DMS79 treated with DMSO at 0.1 percent for 48 hours (cell line): ENCODE results near the gene PPP6R3.

Experiments
- DNase-seq: peaks from one replicate; lab custom pipeline; 2025; lab: John Stamatoyannopoulos, UW

Gene PPP6R3

DNA sequence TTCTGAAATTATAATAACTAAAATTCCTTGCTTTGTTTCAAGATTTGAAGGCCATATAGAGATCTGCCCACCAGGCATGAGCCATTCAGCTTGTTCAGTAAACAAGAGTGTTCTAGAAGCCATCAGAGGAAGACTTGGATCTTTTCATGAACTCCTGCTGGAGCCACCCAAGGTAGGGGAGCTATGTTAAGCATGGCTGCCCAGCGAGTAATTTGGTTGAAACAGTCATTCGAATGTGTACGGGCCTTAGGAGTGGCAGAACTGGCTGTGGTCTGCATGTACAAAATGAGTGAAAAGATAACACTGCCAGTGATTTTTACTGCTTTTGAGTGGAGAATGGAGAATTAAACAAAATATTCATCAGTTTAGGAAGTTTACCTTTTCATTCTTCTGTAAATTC, 103.7 kb downstream of the PPP6R3 start:
- no peak for DNase-seq

DNA sequence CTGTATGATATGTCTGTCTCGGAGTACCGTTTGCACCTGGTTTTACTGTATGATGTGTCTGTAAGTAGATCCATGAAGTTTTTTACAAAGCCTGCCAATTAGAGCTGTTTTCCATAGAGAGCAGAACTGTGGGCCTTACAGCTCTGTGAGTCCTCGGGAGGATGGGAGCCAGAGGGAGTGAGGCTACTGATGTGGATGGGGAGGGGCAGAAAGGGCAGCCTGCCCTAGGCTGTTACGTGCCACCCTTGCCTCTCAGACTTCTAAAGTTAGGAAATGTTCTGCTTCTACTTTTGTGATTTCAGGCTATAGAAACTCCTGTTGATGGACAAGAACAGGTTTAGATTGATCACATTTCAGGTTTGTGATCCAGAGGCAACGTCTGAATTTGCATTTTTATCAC, 105.2 kb downstream of the PPP6R3 start:
- no peak for DNase-seq

DNA sequence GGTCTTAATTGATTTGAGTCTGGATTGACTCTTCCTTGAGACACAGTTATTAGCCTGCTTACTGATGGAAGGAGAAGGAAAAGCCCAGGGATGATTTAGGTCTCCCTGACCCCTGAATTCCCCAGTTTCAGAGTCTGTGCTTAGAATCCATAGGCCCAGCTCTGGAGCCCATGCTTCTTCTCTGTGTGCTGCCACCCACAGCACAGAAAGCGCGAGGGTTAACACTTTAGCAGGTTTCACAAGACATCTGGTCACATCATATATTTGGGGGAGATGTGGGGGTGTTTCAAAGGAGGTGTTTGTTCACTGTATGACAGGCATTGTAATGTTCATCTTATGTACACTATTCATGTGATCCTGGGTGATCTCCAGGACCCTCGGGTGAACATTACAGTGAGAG, 107.0 kb downstream of the PPP6R3 start:
- no peak for DNase-seq

DNA sequence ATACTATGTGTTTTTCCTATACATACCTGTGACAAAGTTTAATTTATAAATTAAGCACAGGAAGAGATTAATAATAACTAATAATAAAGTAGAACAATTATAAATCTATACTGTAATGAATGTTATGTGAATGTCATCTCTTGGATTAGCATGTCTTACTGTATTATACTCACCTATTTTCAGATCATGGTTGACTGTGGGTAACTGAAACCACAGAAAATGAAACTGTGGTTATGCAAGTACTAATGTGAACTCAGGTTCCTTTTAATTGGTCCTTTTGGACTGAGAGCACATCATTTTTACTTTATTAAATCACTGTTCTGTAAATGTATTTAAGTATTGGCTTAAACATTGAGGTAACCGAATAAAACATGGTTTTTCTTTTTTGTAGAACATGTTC, 108.8 kb downstream of the PPP6R3 start:
- DNase-seq: no peak

DNA sequence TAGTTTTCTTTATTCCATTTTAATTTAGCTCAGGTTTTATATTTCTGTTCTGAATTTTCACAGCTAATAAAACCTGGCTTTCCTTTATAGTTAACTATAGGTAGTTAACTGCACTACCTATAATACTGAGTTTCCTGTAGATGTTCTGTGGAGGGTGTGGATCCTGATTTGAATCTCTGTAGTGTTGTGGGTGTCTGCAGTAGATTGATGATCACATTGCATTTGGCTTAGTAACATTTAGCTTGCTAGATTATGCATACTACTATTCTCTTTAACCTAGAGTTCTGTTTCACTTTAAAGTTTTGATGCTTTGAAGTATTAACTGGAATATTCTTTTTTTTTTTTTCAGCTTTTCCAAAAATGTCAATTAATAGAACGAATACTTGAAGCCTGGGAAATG, 110.1 kb downstream of the PPP6R3 start:
- no peak for DNase-seq

DNA sequence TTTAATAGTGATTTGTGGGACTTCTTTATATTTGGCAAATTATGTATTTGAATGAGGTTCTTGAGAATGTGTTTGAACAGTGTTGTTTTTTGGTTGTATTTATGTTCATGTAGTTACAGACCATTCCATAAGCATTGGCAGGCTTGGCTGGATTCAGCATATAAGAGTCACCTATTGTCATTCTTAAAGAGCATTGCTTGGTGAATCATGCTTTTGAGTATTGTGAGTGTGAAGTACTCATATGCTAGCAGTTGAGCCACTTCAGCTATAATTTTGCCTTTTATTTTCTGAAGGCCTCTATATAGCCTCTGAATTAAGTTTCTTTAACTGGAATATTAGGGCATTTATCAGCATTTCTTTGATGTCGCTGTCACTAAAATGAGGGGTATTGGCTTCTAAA, 113.8 kb downstream of the PPP6R3 start:
- DNase-seq: peak; percentile 18

DNA sequence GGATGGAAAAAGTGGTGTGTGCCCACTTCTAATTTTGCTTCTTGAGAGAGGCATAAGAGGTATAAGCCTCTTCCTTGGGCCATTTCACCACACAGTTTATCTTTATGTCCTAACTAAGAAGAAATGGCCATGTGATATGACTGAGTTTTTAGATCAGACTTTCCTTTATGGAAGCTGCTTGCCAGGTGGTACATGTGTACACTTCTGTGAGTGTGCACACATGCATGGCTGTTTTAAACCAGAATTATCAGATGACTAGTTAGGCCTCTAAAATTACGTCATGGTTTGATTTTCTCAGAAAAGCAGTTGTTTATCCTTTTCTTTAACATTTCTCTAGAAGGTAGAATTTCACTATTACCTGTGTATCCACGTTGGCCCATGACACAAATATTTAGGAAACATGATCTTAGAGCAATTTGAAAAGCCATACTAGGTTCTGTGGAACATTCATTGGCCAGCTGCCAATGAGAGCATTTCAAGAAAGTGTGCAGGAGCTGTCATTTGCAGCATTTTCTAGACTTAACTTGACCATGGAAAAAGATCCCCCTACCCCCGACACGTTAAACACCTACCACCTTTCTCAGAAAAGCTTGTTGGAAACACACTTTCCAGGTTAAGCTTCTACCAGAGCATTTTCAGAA, 114.6 kb downstream of the PPP6R3 start:
- DNase-seq: peak; percentile 73

DNA sequence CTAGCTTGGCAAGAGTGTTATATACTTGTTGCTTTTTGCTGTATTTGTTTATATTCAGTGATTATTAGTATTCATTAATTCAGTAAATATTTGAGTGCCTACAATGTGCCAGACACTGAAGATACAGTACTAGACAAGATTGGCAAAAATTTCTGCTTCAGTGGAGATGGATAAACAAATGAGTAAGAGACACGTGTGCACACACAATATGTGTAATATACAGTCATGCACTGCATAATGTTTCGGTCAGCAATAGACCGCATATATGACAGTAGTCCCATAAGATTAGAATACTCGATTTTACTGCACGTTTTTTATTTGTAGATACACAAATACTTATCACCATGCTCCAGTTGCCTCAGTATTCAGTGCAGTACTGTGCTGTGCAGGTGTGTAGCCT, 118.9 kb downstream of the PPP6R3 start:
- no peak for DNase-seq

DNA sequence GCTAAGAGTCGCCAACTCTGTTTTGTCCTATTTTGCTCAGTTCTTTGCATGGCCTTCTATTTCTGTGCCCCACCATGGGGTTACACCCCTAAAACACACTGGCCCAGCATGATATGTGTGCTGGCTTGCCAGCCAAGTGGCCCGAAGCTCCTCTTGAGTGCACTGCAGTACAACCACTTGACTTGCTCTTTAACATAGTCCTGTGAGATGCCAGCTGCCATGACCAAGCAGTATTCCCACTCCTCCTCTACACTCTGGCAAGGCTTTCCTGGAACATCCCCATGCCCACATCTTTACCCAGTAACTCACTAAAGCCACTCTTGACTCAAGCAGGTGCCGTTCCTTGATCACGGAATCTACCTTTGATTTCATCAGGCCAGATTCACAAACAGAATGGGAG, 120.9 kb downstream of the PPP6R3 start:
- DNase-seq: peak; percentile 92

DNA sequence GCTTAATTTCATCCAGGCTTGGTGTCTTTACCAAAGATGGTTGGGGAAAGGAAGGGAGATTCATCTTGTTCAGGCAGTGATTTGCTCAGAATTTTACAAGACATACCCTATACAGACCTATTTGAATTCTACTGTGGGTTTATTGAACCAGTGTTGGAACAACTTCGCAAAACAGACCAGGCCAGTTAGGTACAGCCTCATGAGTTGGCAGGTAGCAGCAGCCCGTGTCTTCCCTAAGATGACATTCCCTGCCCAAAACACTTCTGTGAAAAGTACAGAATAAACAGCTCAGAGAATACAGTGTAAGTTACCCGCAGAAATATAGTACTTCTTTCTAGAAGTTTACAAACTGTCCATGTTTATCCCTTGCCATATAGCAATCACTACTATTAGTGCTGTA, 121.3 kb downstream of the PPP6R3 start:
- no peak for DNase-seq

DNA sequence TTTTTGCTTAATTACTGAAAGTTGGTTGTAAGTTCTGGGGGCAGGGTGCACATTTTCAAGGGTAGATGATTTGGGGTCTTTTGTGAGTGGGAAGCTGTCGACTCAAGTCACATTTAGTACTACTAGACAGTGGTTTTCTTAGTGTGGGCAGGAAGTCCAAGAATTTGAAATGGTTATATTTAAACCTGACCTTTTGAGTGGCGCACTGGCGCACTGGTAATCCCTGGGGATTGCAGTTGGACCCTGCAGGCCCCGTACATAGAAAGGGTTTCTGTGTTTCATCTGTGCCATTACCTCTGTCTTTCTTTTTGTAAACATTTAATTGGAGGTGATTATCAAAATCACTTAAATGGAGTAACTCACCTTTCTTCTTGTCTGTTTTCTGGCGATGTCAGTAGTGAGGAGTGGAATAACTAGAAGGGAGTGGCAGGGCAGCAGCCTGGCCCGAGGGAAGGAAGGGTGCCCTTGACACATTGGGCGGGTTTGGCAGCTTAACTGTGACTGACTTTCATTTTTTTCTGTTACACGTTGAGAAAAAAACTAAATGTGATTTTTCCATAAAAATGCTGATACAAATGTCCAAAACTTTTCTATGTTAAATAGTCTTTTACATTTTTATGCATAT, 122.0 kb downstream of the PPP6R3 start:
- DNase-seq: no peak

DNA sequence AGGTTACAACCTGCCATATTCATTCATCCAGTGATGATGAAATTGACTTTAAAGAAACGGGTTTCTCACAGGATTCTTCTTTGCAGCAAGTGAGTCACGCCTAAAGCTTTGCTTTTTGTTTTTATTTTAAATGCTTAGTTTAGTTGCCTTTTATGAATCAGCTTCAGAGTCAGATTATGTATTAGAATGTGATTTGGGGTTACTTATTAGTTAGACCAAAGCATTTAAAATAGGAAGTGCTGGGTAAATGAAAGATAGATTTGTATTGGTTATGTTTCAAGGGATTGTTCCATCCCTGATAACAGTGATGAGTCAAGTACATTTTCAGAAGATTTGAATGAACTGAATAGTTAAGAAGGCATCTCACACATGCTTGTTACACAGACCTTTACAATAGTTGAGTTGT, 122.5 kb downstream of the PPP6R3 start:
- no peak for DNase-seq

DNA sequence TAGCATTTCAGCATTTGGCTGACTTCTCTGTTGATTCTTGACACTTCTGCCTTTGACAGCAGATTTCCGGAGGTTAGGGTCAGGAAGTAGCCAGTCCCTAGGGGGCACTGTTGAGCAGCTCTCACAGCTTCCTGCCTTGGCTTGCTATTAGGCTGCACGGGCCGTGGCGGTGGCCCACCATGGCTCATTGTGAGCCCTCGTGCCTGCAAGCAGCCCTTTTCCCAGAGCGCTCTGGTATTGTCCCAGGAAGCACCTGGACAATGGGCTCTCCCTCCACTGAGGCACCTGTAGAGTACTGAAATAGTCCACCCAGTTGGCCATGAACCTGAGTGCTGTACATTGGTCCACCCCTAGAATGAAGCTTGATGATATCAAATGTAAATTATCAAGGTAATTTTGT, 123.5 kb downstream of the PPP6R3 start:
- no peak for DNase-seq

DNA sequence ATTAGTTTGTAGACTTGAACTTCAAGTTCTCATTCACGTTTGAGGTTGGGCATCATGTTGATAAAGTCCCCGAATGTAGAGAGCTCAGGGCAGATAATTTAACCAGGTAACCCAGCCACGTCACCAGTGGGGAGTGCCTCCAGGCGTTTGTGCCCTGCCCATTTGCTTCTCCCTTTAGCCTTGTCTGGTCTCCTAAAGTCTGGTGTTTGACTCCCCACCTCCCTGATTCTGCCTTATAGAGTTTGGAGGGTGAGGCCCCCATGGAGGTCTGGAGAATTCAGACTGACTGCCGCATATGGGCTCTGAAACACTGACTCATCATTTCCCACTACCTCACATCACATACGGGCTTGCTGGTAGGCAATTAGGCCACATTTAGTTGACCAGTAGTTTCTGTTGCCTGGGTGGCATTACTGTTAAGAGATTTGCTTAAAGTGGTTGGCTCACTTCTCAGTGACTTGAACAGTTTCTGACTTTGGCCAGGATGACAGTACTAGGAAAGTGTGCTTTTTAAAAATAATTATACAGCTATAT, 124.5 kb downstream of the PPP6R3 start:
- no peak for DNase-seq

DNA sequence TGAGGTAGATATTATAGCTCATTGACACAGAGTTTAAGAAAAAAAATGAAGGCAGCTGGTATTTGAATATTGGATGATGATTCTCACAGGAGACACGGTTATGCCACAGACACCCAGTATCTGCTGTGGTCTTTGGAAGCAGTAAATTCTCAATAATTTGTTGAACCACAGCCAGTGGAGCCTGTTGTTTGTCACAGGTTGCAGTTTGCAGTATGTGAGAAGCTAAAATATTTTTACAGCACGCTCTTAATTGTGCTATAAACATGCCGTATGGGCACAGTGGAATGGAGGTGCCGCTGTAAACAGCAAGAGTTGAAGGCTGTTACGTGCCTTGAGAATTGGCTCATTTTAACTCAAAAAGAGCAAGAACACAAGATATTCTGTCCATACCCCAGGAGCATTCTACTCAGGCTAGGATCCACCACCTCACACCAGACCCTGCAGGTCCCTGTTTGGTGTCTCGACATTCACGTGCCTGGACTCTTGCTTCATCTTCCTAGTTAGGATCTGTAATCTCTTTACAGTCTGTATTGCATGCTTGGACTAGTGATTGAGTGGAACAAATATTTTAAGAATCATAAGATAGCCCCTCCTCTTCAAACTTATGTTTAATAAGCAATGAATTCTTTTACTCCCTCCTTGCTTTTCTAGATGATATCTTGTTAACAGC, 129.1 kb downstream of the PPP6R3 start:
- DNase-seq: no peak

DNA sequence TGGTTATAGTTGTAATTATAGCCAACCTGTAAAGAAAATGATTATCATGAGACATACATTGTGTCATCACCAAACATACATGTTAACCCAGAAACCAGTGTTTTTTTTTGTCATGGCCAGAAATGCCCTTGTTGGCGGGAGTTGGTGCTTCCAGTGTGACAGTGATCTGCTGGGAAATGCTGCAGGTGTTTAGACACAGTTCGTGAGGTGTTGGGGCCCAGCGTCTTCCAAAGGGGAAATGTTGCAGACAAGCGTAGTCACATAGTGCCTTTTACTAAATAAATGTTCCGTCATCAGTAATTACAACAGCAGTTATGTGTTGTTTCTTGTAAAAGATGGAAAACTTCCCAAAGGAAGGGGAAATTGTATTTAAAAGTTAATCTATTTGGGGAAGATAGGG, 131.2 kb downstream of the PPP6R3 start:
- DNase-seq: no peak

DNA sequence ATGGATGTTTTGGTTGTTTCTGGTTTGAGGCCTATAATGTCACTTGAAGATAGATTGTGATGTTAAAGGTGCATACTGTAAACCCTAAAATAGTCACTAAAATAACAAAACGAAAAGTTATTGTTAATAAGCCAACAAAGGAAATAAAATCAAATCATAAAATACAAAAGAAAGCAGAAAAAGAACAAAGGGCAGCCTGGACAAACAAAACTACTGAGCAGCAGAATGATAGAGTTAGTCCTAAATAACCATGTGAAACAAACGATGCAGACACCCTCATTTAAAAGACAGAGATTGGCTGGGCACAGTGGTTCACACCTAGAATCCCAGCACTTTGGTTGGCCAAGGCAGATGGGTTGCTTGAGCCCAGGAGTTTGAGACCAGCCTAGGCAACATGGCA, 132.9 kb downstream of the PPP6R3 start:
- DNase-seq: no peak

DNA sequence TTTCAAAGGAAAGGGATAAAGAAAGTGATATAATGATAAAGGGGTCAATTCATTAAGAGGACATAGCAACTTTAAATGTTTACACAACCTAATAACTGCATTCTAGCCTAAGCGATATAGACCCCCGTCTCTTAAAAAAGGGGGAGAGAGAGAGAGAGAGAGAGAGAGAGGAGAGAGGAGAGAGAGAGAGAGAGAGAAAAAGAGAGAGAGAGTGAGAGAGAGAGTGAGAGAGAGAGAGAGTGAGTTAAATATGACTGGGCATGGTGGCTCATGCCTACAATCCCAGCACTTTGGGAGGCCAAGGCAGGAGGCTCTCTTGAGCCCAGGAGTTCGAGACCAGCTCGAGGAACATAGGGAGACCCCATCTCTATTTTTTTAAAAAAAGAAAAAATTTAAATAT, 133.6 kb downstream of the PPP6R3 start:
- DNase-seq: no peak

DNA sequence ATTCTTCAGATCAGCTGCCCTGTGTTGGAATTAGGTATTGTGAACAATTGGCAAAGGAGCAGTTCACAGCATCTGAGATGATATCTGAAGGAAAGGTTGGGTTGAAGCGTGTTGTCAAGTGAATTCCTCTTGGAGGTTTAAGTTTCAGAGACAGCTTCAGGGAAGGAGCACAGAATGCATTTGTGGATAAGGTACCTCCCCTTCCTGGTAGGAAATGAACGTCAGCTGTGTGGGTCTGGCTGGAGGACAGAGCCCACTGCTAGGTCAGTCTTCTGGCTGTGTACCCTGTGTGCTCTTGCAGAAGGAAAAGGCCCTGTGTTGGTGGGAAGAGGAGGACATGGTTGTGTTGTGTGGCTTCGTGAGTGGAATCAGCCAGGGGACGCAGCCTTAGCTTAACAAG, 135.7 kb downstream of the PPP6R3 start:
- DNase-seq: no peak

DNA sequence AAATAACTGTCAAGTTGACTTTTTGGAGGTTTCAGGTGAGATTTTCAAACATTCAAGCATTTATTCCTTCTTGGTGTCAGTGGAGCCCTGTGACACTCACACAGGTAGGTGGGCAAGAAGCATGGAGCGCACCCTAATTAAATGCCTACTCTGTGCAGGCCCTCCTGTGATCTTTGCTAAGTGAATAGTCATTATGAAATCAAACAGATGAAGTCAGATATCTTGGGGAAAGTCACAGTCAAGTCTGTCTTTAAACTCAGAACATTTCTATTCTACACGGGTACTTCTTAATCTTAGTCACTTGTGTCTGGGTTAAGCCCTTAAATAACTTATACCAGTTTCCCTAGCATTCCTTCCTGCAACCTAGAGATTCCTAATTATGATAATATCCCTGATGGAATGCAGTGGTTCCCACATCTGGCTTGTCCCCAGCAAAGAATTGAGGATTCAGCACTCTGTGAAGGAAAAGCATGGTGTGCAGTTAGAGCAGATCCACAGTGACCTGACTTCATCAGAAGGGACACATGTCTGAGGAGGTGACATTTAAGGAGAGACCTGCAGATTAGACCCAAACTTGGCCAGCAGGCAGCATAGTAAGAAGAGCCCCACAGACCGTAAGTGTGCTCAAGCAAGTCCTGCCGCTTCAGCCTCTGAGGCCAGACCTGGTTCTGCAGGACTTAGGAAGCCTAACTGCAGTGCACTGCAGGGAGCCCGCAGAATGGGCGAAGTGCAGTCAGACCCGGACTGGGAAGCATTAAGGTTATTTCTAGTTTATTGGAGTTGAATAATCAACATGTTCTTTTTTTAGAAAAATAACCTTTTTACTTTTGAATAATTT, 138.5 kb downstream of the PPP6R3 start:
- DNase-seq: no peak

DNA sequence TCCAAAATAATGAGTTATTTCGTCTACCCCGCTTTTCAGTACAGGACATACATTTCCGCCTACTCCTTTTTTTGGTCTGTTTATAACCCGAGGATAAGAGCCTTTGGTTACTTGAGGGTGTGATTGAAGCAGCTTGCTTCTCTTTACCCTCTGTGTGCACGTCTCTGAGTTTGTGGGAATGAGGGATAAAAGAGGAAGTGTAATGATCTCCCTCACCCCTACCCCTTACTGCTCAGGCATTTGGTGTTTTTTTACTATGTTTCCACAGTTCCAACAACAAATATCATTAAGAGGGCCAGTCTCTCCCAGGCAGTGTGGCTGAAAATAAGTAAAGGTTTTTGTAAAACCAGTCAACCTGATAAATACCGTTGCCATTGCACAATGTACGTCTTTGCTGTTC, 140.6 kb downstream of the PPP6R3 start:
- DNase-seq: no peak

DNA sequence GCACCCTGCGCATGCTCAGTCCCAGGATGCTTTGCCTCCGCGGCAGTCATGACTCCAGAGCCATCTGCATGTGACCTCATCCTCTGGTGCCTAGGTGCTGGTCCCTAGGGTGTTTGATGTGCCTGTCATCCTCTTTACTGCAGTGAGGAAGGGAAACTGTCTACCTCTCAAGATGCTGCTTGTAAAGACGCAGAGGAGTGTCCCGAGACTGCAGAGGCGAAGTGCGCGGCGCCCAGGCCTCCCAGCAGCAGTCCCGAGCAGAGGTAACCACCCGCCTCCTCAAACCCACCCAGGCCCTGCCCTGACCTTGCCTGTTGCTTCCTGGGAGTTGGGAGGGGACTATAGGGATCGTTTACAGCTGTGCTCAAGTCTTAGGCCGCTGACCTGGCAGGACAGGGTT, 149.2 kb downstream of the PPP6R3 start:
- no peak for DNase-seq
